G401 (cell line): Measurements from ENCODE around the gene SLC2A4RG. TPM values are rescaled to one million over a fixed set of nuclear protein-coding genes. Genes with fewer than 3 reads are reported as not detected.

Source experiments
- DNase-seq: peaks from one replicate; pipeline ENCODE4 v3.0.0-alpha.2; 2015; ENCODE audit warnings: low spot score
- in situ Hi-C: cut with HindIII; loops from 2 replicates; pipeline ENCODE4 v1.10.0; 2016; ENCODE audit warnings: low sequenced_read_pairs, mixed read lengths
- total RNA-seq: library from RNA; depleted of rRNA; stranded (reverse); fragments of >200 nt; shearing (Covaris generic); gene quantifications from 2 replicates; pipeline ENCODE4 v1.2.3, GENCODE V29; 2014

SLC2A4RG gene
- total RNA-seq, 1 experiment from 2014 or later, result 71.8 TPM

GRCh38 chr20:63748070-63748933, 8.7 kb downstream of the SLC2A4RG start:
- in situ Hi-C loops, result no loop called here
- DNase-seq, result no peak

DNA sequence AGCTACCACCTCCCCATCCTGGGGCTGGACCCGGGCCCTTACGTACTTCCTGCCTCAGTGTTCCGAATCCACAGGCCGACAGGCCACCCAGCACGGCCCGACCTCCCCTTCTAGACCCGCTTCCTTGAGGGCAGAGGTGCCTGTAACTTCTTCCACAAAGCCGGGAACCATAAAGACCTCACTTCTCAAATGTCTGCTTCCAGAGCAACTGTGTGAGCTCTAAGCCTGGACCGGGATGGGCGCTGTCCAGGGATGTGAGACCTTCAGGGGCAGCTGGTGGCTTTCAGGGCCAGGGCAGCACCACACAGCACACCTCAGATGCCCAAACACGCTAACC, 9.3 kb downstream of the SLC2A4RG start:
- DNase-seq, result no peak
- in situ Hi-C loops, result no loop called here

- no peak for DNase-seq
- in situ Hi-C loops, result no loop called here
Observed at GRCh38 chr20:63749597-63750508, 10.3 kb downstream of the SLC2A4RG start.

DNA sequence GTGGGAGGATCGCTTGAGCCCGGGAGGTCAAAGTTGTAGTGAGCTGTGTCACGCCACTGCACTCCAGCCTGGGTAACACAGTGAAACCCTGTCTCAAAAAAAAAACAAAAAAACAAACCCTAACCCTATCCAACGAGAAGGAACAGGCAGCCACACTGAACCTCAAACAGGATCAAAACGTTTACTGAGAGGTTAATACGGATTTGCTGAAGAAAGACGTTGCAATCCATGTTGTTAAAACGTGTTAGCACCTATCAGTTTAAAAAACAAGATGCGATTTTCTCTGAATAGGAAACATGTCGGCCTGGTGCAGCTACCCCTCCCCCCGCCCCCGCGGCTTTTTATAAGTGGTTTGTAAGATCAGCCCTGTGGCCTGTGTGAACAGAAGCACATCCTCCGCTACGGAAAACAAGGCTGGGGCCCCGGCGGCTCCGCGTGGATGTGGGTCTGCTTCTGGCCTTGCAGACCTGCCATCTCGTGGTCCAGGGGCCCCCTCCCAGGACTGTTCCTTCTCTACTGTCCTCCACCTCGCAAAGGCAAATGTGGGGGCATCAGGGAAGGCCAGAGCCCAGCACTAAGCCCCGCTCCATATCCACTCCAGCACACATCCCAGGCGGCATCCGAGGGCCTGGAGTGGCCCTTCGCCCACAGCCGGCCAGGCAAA, 11.4 kb downstream of the SLC2A4RG start:
- DNase-seq, result no peak
- in situ Hi-C loops, result no loop called here

DNA sequence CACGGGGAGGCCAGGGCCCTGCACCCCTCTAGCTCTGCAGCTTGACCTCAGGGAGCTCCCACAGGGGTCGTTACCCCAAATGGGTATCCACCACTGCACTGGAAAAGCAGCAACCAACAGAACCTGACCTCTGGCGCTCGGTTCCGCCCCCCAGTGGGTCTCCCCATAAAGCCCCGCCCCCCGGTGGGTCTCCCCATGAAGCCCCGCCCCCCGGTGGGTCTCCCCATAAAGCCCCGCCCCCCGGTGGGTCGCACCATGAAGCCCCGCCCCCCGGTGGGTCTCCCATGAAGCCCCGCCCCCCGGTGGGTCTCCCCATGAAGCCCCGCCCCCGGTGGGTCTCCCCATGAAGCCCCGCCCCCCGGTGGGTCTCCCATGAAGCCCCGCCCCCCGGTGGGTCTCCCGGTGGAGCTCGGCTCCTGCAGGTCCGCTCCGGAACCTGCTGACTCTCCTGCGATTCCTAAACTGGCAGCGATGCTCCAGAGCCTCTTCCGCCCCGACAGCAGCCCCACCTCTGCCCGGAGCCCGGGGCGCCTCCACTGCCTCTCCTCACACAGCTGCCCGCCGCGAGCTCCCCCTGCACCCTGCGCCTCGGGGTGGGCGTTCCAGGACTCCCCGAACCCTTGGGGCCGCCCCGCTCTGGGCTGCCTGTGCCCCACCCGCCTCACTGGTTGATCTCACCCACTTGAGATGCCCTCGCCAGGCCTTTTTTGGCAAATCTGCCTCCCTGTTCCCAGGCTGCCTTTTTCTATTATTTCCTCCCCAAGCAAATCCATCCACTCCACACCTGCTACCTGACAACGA, 12.1 kb downstream of the SLC2A4RG start:
- DNase-seq, result no peak
- in situ Hi-C loops, result no loop called here

DNA sequence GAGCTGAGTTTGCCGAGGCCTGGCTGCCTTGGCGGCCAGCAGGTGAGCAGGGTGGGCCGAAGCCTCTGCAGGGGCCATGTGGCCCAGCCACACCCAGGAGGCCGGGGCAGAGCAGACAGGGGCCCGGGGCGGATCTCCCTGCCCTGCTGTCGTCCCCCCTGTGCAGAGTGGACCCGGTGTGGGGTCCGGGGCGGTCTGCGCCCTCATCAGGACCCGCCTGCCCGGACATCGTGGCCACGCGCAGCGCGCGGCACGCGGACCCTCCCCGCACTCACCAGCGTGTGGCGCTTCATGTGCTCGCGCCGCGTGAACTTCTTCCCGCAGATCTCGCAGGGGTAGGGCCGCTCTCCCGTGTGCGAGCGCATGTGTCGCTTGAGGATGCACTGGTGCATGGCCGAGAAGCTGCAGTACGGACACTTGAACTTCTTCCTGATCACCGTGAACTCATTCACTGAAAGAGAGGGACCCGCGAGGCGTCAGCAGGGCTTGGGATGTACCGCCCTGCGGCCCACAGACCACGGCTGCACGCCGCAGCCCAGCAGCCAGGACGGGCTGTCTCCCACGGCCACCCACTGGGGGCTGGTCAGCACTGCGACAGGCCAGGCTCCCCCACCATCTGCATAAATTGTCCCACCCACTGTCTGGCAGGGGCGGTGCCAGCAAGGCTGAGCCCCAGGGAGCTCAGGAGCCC, 13.0 kb downstream of the SLC2A4RG start:
- in situ Hi-C loops, result no loop called here
- no peak for DNase-seq

DNA sequence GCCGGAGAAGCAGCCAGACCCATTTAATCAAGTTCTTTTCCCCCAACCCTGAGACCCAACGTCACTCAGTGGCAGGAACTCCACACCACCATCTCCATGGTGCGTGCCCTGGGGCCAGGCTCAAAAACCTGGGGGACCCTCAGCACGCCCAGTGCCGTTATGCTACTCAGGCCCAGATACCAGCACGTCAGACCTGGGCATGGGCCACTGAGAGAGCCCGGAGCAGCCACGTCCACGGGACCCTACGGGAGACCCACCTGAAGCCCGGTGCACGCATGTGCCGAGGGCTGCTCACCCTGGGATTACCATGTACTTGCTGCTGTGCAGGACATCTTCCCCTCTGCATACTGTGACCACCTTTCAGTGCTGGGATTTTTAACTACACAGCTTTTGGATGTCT, 13.8 kb downstream of the SLC2A4RG start:
- DNase-seq, result no peak
- in situ Hi-C loops, result no loop called here

GRCh38 chr20:63754008-63754407, 14.4 kb downstream of the SLC2A4RG start:
- in situ Hi-C loops, result no loop called here
- DNase-seq, result peak; percentile 57

DNA sequence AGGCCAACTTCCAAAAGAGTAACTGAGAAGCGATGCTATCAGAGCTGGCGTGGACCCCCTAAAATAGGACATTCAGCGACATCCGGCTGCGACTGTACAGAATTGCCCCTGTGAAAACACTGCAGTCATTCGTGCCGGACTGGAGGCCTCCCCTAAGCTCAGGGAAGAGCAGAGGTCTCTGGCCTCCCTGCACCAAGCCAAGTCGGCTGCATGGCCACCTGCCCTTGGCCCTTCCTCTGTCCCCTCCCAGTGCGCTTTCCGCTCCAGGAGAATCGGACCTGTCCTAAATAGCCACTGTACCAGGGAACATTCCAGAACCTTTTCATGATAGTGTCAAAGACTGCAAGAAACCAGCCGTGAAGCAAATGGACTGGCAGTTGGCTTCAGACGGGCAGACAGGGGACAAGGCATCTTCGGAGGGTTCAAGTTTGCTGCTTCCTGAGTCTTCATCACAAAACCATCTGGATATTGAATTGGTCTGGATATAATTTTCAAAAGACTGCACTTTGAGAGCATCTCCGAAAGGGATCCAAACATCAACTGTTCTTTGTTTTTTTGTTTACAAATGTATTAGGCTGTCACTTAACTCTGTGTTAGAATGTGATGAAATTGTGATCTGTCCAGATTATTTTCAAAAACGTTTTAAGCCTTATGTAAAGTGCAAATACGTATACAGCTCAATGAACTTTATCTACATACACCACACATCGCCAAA, 16.5 kb downstream of the SLC2A4RG start:
- in situ Hi-C loops, result no loop called here
- DNase-seq, result peak; percentile 73

GRCh38 chr20:63756648-63756991, 17.0 kb downstream of the SLC2A4RG start:
- DNase-seq, result no peak
- in situ Hi-C loops, result no loop called here

DNA sequence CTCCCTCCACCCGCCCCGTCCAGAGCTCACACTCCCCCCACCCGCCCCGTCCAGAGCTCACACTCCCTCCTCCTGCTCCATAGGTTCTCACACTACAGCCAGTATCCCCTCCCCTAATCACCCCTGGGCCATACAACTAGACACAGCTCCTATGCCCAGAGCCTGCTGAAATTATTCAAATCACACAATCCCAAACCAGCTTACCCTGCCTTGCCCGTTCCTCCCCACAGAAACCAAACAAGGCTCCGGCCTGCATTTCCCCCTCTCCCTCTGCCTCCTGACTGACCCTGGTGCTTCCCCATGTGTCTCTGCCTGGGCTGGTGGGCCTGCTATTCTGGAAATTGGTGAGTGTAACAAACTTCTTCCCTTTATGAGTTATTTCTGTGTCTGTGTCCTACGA, 18.6 kb downstream of the SLC2A4RG start:
- DNase-seq, result no peak
- in situ Hi-C loops, result no loop called here

DNA sequence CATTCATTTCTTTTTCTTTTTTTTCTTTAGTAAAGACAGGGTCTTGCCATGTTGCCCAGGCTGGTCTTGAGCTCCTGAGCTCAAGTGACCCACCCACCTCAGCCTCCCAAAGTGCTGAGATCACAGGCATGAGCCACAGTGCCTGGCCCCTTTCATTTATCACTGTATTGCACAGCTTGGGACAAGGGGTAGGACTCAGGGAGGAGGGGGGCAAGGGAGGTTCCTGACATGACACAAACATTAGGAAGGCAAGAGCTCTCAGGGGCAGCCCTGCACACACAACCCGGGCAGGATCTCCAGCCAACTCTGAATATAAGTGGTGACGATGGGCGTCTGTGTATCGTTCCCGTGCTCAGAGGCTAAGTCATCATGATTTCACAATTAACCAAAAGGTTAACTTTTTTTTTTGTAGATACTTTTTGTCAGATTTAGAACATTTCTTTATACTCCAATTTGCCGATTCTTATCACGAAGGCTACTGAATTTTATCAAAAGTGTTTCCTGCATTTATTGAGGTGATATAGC, 19.9 kb downstream of the SLC2A4RG start:
- in situ Hi-C loops, result no loop called here
- DNase-seq, result no peak

DNA sequence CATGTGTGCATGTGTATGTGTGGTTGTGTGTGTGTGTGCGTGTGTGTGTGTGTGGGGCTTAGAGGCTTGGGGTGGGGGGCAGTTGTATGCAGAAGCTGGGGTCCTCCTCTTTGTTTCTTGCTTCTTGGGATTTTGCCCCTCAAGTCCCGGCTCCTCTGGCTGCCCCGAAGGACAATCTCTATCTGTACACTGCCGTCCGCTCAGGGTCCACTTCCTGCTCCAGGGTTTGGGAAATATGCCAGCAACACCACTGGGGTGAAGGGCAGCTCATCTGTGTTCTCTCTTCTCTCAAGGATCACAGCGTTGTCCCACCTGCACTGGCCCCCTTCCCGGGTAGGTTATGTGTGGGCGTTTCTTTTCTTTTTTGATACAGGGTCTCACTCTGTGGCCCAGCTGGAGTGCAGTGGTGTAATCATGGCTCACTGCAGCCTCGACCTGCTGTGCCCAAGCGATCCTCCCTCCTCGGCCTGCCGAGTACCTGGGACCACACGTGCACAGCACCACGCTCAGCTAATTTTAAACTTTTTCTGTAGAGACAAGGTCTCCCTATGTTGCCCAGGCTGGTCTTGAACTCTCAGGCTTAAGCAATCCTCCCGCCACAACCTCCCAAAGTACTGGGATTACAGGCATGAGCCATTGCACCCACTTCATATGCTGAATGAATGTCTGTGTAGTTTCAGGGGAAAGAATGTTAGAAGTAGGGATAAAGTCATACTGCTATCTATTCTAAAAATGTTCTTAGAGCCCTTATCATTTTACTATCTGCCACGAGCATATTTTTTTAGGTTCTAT, 25.7 kb downstream of the SLC2A4RG start:
- no peak for DNase-seq
- in situ Hi-C loops, result no loop called here

- in situ Hi-C loops, result no loop called here
Observed at GRCh38 chr20:63765902-63766301, 26.3 kb downstream of the SLC2A4RG start.

GRCh38 chr20:63766695-63767426, 27.3 kb downstream of the SLC2A4RG start:
- in situ Hi-C loops, result no loop called here
- no peak for DNase-seq

More at GRCh38 chr20:63765902-63766301, 26.3 kb downstream of the SLC2A4RG start:
- DNase-seq, result no peak

DNA sequence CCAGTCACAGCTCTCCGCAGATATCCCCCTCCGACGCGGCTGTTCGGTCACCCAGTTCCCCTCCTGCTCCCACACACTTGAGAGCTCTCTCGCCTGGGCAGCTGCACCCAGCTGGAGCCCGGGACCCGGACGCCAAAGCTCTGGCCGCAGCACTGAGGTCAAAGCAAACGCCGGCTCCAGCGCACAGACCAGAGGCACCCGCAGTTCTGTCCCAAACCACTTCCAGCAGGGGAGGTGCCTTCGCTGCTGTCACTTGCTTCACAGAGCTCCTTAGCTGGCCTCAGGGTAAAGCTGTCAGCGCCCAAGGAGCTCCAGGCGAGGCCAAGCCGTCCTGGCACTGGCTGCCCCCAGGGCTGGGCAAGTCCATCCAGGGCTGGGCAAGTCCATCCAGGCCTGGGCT, 27.9 kb downstream of the SLC2A4RG start:
- DNase-seq, result peak; percentile 53

More for the DNA sequence above, 27.9 kb downstream of the SLC2A4RG start:
- in situ Hi-C loops, result no loop called here
